WTC11 (cell line): Measurements from ENCODE around the gene LIMS2. TPM values are rescaled to one million over a fixed set of nuclear protein-coding genes. Genes with fewer than 3 reads are reported as not detected.

Experiments used
- ATAC-seq: fragments of 200-7000 bp; cut with Tn5 transposase; 2 replicates; pipeline ENCODE4 v1.10.0; 2021; ENCODE audit warnings: mild to moderate bottlenecking, moderate library complexity
- CTCF ChIA-PET: fragments of 300-600 bp; sonication (Branson Sonifier 250); formaldehyde crosslinking; loops from one replicate; lab custom pipeline; 2021; ENCODE audit warnings: antibody characterized with exemption; lab: Charles Lee
- POLR2A ChIA-PET: fragments of 350-600 bp; sonication (Branson Sonifier 250); formaldehyde crosslinking; loops from one replicate; lab custom pipeline; 2021; ENCODE audit warnings: antibody characterized with exemption; lab: Charles Lee
- DNase-seq: peaks from one replicate; pipeline ENCODE4 v3.0.0; 2021; ENCODE audit warnings: low spot score
- H3K27ac Mint-ChIP-seq: 2 replicates; pipeline ENCODE4 v1.8.0; 2021; ENCODE audit warnings: mixed read lengths
- H3K27me3 Mint-ChIP-seq: 2 replicates; pipeline ENCODE4 v1.8.0; 2021; ENCODE audit warnings: low read depth, mild to moderate bottlenecking, moderate library complexity, mixed read lengths
- H3K36me3 Mint-ChIP-seq: 2 replicates; pipeline ENCODE4 v1.8.0; 2021; ENCODE audit warnings: mixed read lengths
- H3K4me1 Mint-ChIP-seq: 2 replicates; pipeline ENCODE4 v1.8.0; 2022; ENCODE audit warnings: mixed read lengths
- H3K4me3 Mint-ChIP-seq: 2 replicates; pipeline ENCODE4 v1.8.0; 2021; ENCODE audit warnings: mild to moderate bottlenecking, moderate library complexity, mixed read lengths
- H3K9me3 Mint-ChIP-seq: 2 replicates; pipeline ENCODE4 v1.8.0; 2021; ENCODE audit warnings: mixed read lengths
- E2F1 ChIP-seq: sonication (generic); formaldehyde crosslinking; IDR thresholded peaks from 2 replicates; pipeline ENCODE4 v1.8.0; 2022; ENCODE audit warnings: mild to moderate bottlenecking, missing genetic modification reagents
- FOXJ3 ChIP-seq: sonication (generic); formaldehyde crosslinking; IDR thresholded peaks from 2 replicates; pipeline ENCODE4 v1.9.0; 2021; ENCODE audit warnings: missing genetic modification reagents, mild to moderate bottlenecking, borderline replicate concordance
- FOXK1 ChIP-seq: sonication (generic); formaldehyde crosslinking; IDR thresholded peaks from 2 replicates; pipeline ENCODE4 v1.8.0; 2022; ENCODE audit warnings: mild to moderate bottlenecking, moderate library complexity, missing genetic modification reagents
- GABPB1 ChIP-seq: sonication (generic); formaldehyde crosslinking; IDR thresholded peaks from 2 replicates; pipeline ENCODE4 v1.8.1; 2023; ENCODE audit warnings: mild to moderate bottlenecking, missing genetic modification reagents
- IRF2 ChIP-seq: sonication (generic); formaldehyde crosslinking; IDR thresholded peaks from 2 replicates; pipeline ENCODE4 v1.8.0; 2022; ENCODE audit warnings: low read depth, missing genetic modification reagents, borderline replicate concordance
- KAT7 ChIP-seq: sonication (generic); formaldehyde crosslinking; IDR thresholded peaks from 2 replicates; pipeline ENCODE4 v1.8.1; 2023; ENCODE audit warnings: missing genetic modification reagents, mild to moderate bottlenecking, borderline replicate concordance
- MAX ChIP-seq: sonication (generic); formaldehyde crosslinking; IDR thresholded peaks from 2 replicates; pipeline ENCODE4 v1.8.0; 2022; ENCODE audit warnings: mild to moderate bottlenecking, missing genetic modification reagents
- MLX ChIP-seq: sonication (generic); formaldehyde crosslinking; IDR thresholded peaks from 2 replicates; pipeline ENCODE4 v1.8.1; 2023; ENCODE audit warnings: mild to moderate bottlenecking, missing genetic modification reagents, moderate library complexity
- NFYB ChIP-seq: sonication (generic); formaldehyde crosslinking; conservative IDR thresholded peaks from 2 replicates; pipeline ENCODE4 v1.8.0; 2022; ENCODE audit warnings: low read depth, missing genetic modification reagents
- SMAD3 ChIP-seq: sonication (generic); formaldehyde crosslinking; IDR thresholded peaks from 2 replicates; pipeline ENCODE4 v1.8.0; 2022; ENCODE audit warnings: missing genetic modification reagents, mild to moderate bottlenecking, borderline replicate concordance
- TEAD1 ChIP-seq: sonication (generic); formaldehyde crosslinking; IDR thresholded peaks from 2 replicates; pipeline ENCODE4 v1.8.0; 2022; ENCODE audit warnings: mild to moderate bottlenecking, missing genetic modification reagents
- USF1 ChIP-seq: sonication (generic); formaldehyde crosslinking; IDR thresholded peaks from 2 replicates; pipeline ENCODE4 v1.8.0; 2022; ENCODE audit warnings: mild to moderate bottlenecking, missing genetic modification reagents
- USF2 ChIP-seq: sonication (generic); formaldehyde crosslinking; IDR thresholded peaks from 2 replicates; pipeline ENCODE4 v1.8.1; 2023; ENCODE audit warnings: mild to moderate bottlenecking, missing genetic modification reagents, moderate library complexity
- ZBTB43 ChIP-seq: sonication (generic); formaldehyde crosslinking; IDR thresholded peaks from 2 replicates; pipeline ENCODE4 v1.8.1; 2023; ENCODE audit warnings: mild to moderate bottlenecking, missing genetic modification reagents
- ZMAT4 ChIP-seq: fragments of 250-450 bp; sonication (Bioruptor Pico); IDR thresholded peaks from 2 replicates; pipeline ENCODE4 v1.9.0; 2021; ENCODE audit warnings: mild to moderate bottlenecking
- ZNF219 ChIP-seq: sonication (generic); formaldehyde crosslinking; IDR thresholded peaks from 2 replicates; pipeline ENCODE4 v1.8.0; 2023; ENCODE audit warnings: missing genetic modification reagents, mild to moderate bottlenecking, borderline replicate concordance
- ZNF232 ChIP-seq: sonication (generic); formaldehyde crosslinking; IDR thresholded peaks from 2 replicates; pipeline ENCODE4 v1.8.0; 2022; ENCODE audit warnings: mild to moderate bottlenecking, missing genetic modification reagents
- ZSCAN18 ChIP-seq: fragments of 250-450 bp; sonication (Bioruptor Pico); IDR thresholded peaks from 2 replicates; pipeline ENCODE4 v2.1.2; 2022; ENCODE audit warnings: mild to moderate bottlenecking, moderate library complexity
- total RNA-seq: library from RNA; stranded (reverse); gene quantifications from 3 replicates; pipeline ENCODE4 v1.2.3, GENCODE V29; 2021

The LIMS2 gene
- total RNA-seq, 1 experiment from 2014 or later = 2.4 TPM

GRCh38 chr2:127627740-127628571 lies 47.4 kb downstream of the LIMS2 start:
- no peak overlapping the region for H3K4me3 Mint-ChIP-seq
- DNase-seq = no peak
- no peaks in the 10 kb centered on the region for H3K9me3 Mint-ChIP-seq
- no peaks in the 10 kb centered on the region for H3K27me3 Mint-ChIP-seq
- no peak overlapping the region for H3K27ac Mint-ChIP-seq
- TF ChIP-seq ZNF232 (CRISPR knock-in tag) (no peak), KAT7 (CRISPR knock-in tag) (no peak), FOXJ3 (no peak), TEAD1 (no peak), USF1 (CRISPR knock-in tag) (no peak), FOXK1 (no peak), MLX (CRISPR knock-in tag) (no peak), USF2 (CRISPR knock-in tag) (no peak), GABPB1 (CRISPR knock-in tag) (no peak), ZNF219 (CRISPR knock-in tag) (no peak), NFYB (CRISPR knock-in tag) (no peak), SMAD3 (CRISPR knock-in tag) (no peak), ZBTB43 (CRISPR knock-in tag) (no peak), MAX (no peak), ZMAT4 (CRISPR knock-in tag) (no peak), IRF2 (CRISPR knock-in tag) (no peak), ZSCAN18 (no peak), E2F1 (CRISPR knock-in tag) (no peak)
- no peak for ATAC-seq
- ChIA-PET POLR2A (no interaction called here), CTCF (interaction anchor here (0.9 to 1.6 kb wide), 2 partner anchors 10 to 36 kb away, joined by 3 to 8 read pairs; no protein-coding TSS in a partner anchor)
- no peaks in the 10 kb centered on the region for H3K4me1 Mint-ChIP-seq
- no peaks in the 10 kb centered on the region for H3K36me3 Mint-ChIP-seq
